GM23338 (cell line): ENCODE results near the gene MACF1. TPM values are rescaled to one million over a fixed set of nuclear protein-coding genes. Genes with fewer than 3 reads are reported as not detected.

ENCODE experiments used
- ATAC-seq: fragments of 200-7000 bp; cut with Tn5 transposase; 3 replicates; pipeline ENCODE4 v1.9.1; 2020
- DNase-seq: peaks from one replicate; pipeline ENCODE4 v3.0.0-alpha.2; 2015; ENCODE audit warnings: low spot score
- H2AFZ ChIP-seq: fragments of 200-600 bp; sonication (generic); 2 replicates; pipeline ENCODE4 v1.8.0; 2016; ENCODE audit warnings: antibody characterized with exemption, mild to moderate bottlenecking, moderate library complexity
- H3F3A ChIP-seq: fragments of 200-600 bp; sonication (generic); replicated peaks from 2 replicates; pipeline ENCODE4 v1.8.0; 2017; ENCODE audit warnings: antibody characterized with exemption, mixed run types, low read depth
- H3K27ac ChIP-seq: fragments of 200-600 bp; sonication (generic); 2 replicates; pipeline ENCODE4 v1.6.1; 2016; ENCODE audit warnings: low read depth
- H3K27me3 ChIP-seq: fragments of 200-600 bp; sonication (generic); 2 replicates; pipeline ENCODE4 v1.8.0; 2016; ENCODE audit warnings: mild to moderate bottlenecking, mixed run types, moderate library complexity; ENCODE audit not compliant: insufficient read depth
- H3K36me3 ChIP-seq: fragments of 200-600 bp; sonication (generic); 2 replicates; pipeline ENCODE4 v1.8.0; 2016; ENCODE audit warnings: mild to moderate bottlenecking; ENCODE audit not compliant: insufficient read depth
- H3K4me1 ChIP-seq: fragments of 200-600 bp; sonication (generic); 2 replicates; pipeline ENCODE4 v1.8.0; 2016; ENCODE audit warnings: mild to moderate bottlenecking, moderate library complexity; ENCODE audit not compliant: insufficient read depth
- H3K4me2 ChIP-seq: fragments of 200-600 bp; sonication (generic); 2 replicates; pipeline ENCODE4 v1.7.1; 2017; ENCODE audit warnings: mixed run types
- H3K4me3 ChIP-seq: fragments of 200-600 bp; sonication (generic); 2 replicates; pipeline ENCODE4 v1.6.1; 2016; ENCODE audit warnings: mixed run types
- H3K79me2 ChIP-seq: fragments of 200-600 bp; sonication (generic); replicated peaks from 2 replicates; pipeline ENCODE4 v1.8.0; 2017; ENCODE audit warnings: mild to moderate bottlenecking; ENCODE audit not compliant: insufficient read depth
- H3K9me2 ChIP-seq: fragments of 200-600 bp; sonication (generic); 2 replicates; pipeline ENCODE4 v1.8.0; 2017; ENCODE audit not compliant: insufficient read depth
- H4K20me1 ChIP-seq: fragments of 200-600 bp; sonication (generic); replicated peaks from 2 replicates; pipeline ENCODE4 v1.8.0; 2017; ENCODE audit warnings: mild to moderate bottlenecking; ENCODE audit not compliant: insufficient read depth
- H3K27ac Mint-ChIP-seq: 2 replicates; pipeline ENCODE4 v1.8.0; 2020; ENCODE audit warnings: inconsistent platforms, mild to moderate bottlenecking, moderate library complexity, mixed read lengths
- H3K27me3 Mint-ChIP-seq: 3 replicates; pipeline ENCODE4 v1.8.0; 2022; ENCODE audit warnings: low read depth, mild to moderate bottlenecking, moderate library complexity, mixed read lengths, inconsistent platforms; ENCODE audit not compliant: insufficient read depth, poor library complexity
- H3K36me3 Mint-ChIP-seq: 3 replicates; pipeline ENCODE4 v1.8.0; 2021; ENCODE audit warnings: low read depth, mild to moderate bottlenecking, inconsistent platforms, moderate library complexity, mixed read lengths
- H3K4me1 Mint-ChIP-seq: 3 replicates; pipeline ENCODE4 v1.8.0; 2020; ENCODE audit warnings: mild to moderate bottlenecking, inconsistent platforms, mixed read lengths
- H3K4me3 Mint-ChIP-seq: 3 replicates; pipeline ENCODE4 v1.8.0; 2021; ENCODE audit warnings: moderate library complexity, mild to moderate bottlenecking, inconsistent platforms, mixed read lengths
- H3K9me3 Mint-ChIP-seq: 3 replicates; pipeline ENCODE4 v1.8.0; 2020; ENCODE audit warnings: moderate library complexity, mild to moderate bottlenecking, inconsistent platforms, mixed read lengths
- CREB1 ChIP-seq: fragments of 250-450 bp; sonication (Bioruptor Pico); IDR thresholded peaks from 2 replicates; pipeline ENCODE4 v1.5.0; 2020; ENCODE audit warnings: low read depth, mild to moderate bottlenecking, moderate library complexity
- CTCF ChIP-seq, 2 experiments: fragments of 200-600 bp in 1 of 2; sonication (generic) in 1 of 2; conservative IDR thresholded peaks; 2 replicates each; pipeline versions ENCODE4 v1.5.1 to v1.6.1; 2016 to 2017; ENCODE audit warnings: antibody characterized with exemption in 2 of 2, low read depth in 2 of 2, mild to moderate bottlenecking in 2 of 2, moderate library complexity in 1 of 2
- ETS1 ChIP-seq: IDR thresholded peaks from 2 replicates; pipeline ENCODE4 v1.6.1; 2016; ENCODE audit warnings: antibody characterized with exemption
- EZH2 ChIP-seq: fragments of 200-600 bp; sonication (generic); IDR thresholded peaks from one replicate; pipeline ENCODE4 v1.8.0; 2017; ENCODE audit warnings: antibody characterized with exemption, mild to moderate bottlenecking, low read depth; ENCODE audit not compliant: unreplicated experiment
- EZH2phosphoT487 ChIP-seq: fragments of 200-600 bp; sonication (generic); IDR thresholded peaks from one replicate; pipeline ENCODE4 v1.8.1; 2018; ENCODE audit warnings: antibody characterized with exemption; ENCODE audit not compliant: unreplicated experiment
- JUNB ChIP-seq: IDR thresholded peaks from one replicate; pipeline ENCODE4 v1.6.1; 2016; ENCODE audit warnings: antibody characterized with exemption; ENCODE audit not compliant: unreplicated experiment
- NANOG ChIP-seq: IDR thresholded peaks from 2 replicates; pipeline ENCODE4 v1.6.1; 2016; ENCODE audit warnings: antibody characterized with exemption, borderline replicate concordance
- POLR2AphosphoS5 ChIP-seq: IDR thresholded peaks from 2 replicates; pipeline ENCODE4 v1.6.1; 2016; ENCODE audit warnings: antibody characterized with exemption, low read depth
- REST ChIP-seq: IDR thresholded peaks from one replicate; pipeline ENCODE4 v1.6.1; 2018; ENCODE audit warnings: antibody characterized with exemption; ENCODE audit not compliant: unreplicated experiment
- STAT1 ChIP-seq: IDR thresholded peaks from one replicate; pipeline ENCODE4 v1.6.1; 2016; ENCODE audit warnings: antibody characterized with exemption; ENCODE audit not compliant: unreplicated experiment
- ZNF114 ChIP-seq: fragments of 250-450 bp; sonication (Bioruptor Pico); IDR thresholded peaks from 2 replicates; pipeline ENCODE4 v1.5.0; 2020; ENCODE audit warnings: mild to moderate bottlenecking, moderate library complexity
- ZNF331 ChIP-seq: fragments of 250-450 bp; sonication (Bioruptor Pico); IDR thresholded peaks from 2 replicates; pipeline ENCODE4 v1.5.0; 2020; ENCODE audit warnings: low read depth, mild to moderate bottlenecking, moderate library complexity
- ZNF462 ChIP-seq: fragments of 250-450 bp; sonication (Bioruptor Pico); IDR thresholded peaks from 2 replicates; pipeline ENCODE4 v1.5.0; 2020; ENCODE audit warnings: mild to moderate bottlenecking, moderate library complexity
- polyA plus RNA-seq: library from polyadenylated mRNA; unstranded; fragments of >200 nt; fragmentation: Nextera tagmentation; extraction: Ambion mirVana; gene quantifications from 2 replicates; pipeline ENCODE4 v1.2.1, GENCODE V29; 2016
- total RNA-seq: library from RNA; depleted of rRNA; stranded (reverse); fragments of >200 nt; shearing (Covaris generic); gene quantifications from 2 replicates; pipeline ENCODE4 v1.2.3, GENCODE V29; 2014

MACF1 gene
- total and polyA plus RNA-seq, 2 experiments from 2014 or later = 104 to 399 TPM

- Histone ChIP-seq H4K20me1 (no peaks in the 10 kb centered on the region; the same call in none of the 2 replicates), H3K4me2 (no peak overlapping the region), H3K79me2 (no peaks in the 10 kb centered on the region), H3F3A (no peaks in the 10 kb centered on the region), H2AFZ (no peak overlapping the region), H3K9me2 (no peaks in the 10 kb centered on the region), H3K27me3 (no peaks in the 10 kb centered on the region), H3K4me3 (no peak overlapping the region), H3K36me3 (no peaks in the 10 kb centered on the region), H3K4me1 (no peaks in the 10 kb centered on the region), H3K27ac (no peak overlapping the region)
- ATAC-seq (no peak), DNase-seq (no peak)
- Mint-ChIP-seq H3K4me3 (no peak overlapping the region), H3K9me3 (no peaks in the 10 kb centered on the region), H3K27ac (no peak overlapping the region), H3K36me3 (peaks cover 3% of the 10 kb centered on the region; the same call in 2 of the 3 replicates), H3K27me3 (peaks cover 3% of the 10 kb centered on the region), H3K4me1 (peaks cover 2% of the 10 kb centered on the region; the same call in 2 of the 3 replicates)
- TF ChIP-seq REST (no peak), ZNF331 (no peak), EZH2phosphoT487 (no peak), STAT1 (no peak), EZH2 (no peak), ETS1 (no peak), CTCF (conservative IDR thresholded peaks at IDR 0.05; ENCODE audit: low read depth in 2 of 2) (no peak), CREB1 (CRISPR knock-in tag) (no peak), JUNB (no peak), NANOG (no peak), ZNF462 (CRISPR knock-in tag) (no peak), ZNF114 (no peak), POLR2AphosphoS5 (no peak)
Observed at GRCh38 chr1:39526466-39527189, 322.1 kb downstream of the MACF1 start.
